Upper lobe of right lung (tissue), 1 donor: ENCODE data around the gene TRIM7. TPM values are rescaled to one million over a fixed set of nuclear protein-coding genes. Genes with fewer than 3 reads are reported as not detected.
"Not testable (repeated sequence)": the region's sequence is repeated elsewhere in the genome, so short reads cannot be mapped to it uniquely, and the experiment has no call there.

ENCODE experiments used
- ATAC-seq: fragments of 200-7000 bp; cut with Tn5 transposase; one replicate; pipeline ENCODE4 v1.9.1; 2020; ENCODE audit warnings: mild to moderate bottlenecking, moderate library complexity
- DNase-seq: peaks from one replicate; pipeline ENCODE4 v3.0.0-alpha.2; 2020
- H3K27ac ChIP-seq: fragments of 200-600 bp; one replicate; pipeline ENCODE4 v1.8.0; 2022
- H3K27me3 ChIP-seq: fragments of 200-600 bp; one replicate; pipeline ENCODE4 v1.8.0; 2022; ENCODE audit warnings: mild to moderate bottlenecking
- H3K36me3 ChIP-seq: fragments of 200-600 bp; one replicate; pipeline ENCODE4 v1.8.0; 2022
- H3K4me1 ChIP-seq: fragments of 200-600 bp; one replicate; pipeline ENCODE4 v1.8.0; 2022
- H3K4me3 ChIP-seq: fragments of 200-600 bp; one replicate; pipeline ENCODE4 v1.8.0; 2022; ENCODE audit warnings: mild to moderate bottlenecking
- H3K9me3 ChIP-seq: fragments of 200-600 bp; one replicate; pipeline ENCODE4 v1.8.0; 2022
- intact Hi-C: fragments of 100-400 bp; cut with DNase I; formaldehyde crosslinking; loops from one replicate; pipeline ENCODE4 v1.11.0; 2022
- total RNA-seq: library from RNA; stranded (reverse); fragmentation: NEBNext Ultra II Directional; extraction: Animal tissue kit (Norgen Biotek cat#: 25700); gene quantifications from one replicate; pipeline ENCODE4 v1.2.1, GENCODE V29; 2021
- TF ChIP-seq, protein P1 (sequence below): fragments of 200-600 bp; IDR thresholded peaks from one replicate; pipeline ENCODE4 v1.8.0; 2022; ENCODE audit warnings: antibody characterized with exemption
- donor health status: DM: no; HTN: yes; CAD: no; lungs with severe emphysema.

Gene TRIM7
- total RNA-seq, 1 donor from 2014 or later, result 4.9 TPM

DNA sequence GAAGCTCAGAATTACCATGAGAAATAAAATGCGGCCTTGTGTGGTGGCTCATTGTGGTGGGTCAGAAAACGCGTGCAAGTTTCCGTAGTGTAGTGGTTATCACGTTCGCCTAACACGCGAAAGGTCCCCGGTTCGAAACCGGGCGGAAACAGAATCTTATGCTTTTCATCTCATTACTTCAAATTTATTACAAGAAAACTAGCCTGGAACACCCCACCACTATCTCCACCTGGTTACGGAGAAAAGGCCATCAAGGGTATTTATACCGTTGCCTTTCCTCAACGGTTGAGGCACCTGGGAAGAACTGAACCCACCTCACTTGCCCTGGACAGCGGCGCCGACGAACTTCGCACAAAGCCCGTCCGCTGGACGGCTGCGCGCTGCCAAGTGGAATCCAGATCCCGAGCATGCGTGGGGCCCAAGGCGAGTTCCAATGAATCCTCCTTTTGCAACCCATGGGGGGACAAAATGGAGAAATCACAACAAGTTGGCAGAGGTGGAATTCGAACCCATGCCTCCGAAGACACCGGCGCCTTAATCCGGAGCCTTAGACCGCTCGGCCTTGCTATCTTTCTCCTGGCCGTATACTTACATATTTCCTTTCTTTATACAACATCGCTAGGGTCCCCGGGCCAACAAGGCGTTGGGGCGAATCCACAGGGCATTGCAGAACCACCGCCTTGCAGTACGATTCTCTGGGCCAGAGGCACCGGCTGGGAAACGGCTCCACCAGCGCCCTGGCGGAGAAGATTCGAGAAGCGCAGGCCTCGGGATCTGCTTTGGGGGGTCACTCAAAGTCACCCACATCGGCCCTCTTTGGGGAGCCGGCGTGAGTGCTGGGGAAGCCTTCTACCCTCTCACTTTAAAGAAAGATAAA lies 40.7 kb downstream of the TRIM7 start:
- intact Hi-C loops, result no loop called here
- DNase-seq (no peak), ATAC-seq (no peak)
- no peaks in the 10 kb centered on the region for H3K9me3 ChIP-seq
- peaks cover 50% of the 10 kb centered on the region for H3K27me3 ChIP-seq
- H3K36me3 ChIP-seq, result no peaks in the 10 kb centered on the region
- H3K4me1 ChIP-seq, result no peaks in the 10 kb centered on the region
- no peak overlapping the region for H3K27ac ChIP-seq
- H3K4me3 ChIP-seq, result no peak overlapping the region
- TF ChIP-seq, protein P1, sequence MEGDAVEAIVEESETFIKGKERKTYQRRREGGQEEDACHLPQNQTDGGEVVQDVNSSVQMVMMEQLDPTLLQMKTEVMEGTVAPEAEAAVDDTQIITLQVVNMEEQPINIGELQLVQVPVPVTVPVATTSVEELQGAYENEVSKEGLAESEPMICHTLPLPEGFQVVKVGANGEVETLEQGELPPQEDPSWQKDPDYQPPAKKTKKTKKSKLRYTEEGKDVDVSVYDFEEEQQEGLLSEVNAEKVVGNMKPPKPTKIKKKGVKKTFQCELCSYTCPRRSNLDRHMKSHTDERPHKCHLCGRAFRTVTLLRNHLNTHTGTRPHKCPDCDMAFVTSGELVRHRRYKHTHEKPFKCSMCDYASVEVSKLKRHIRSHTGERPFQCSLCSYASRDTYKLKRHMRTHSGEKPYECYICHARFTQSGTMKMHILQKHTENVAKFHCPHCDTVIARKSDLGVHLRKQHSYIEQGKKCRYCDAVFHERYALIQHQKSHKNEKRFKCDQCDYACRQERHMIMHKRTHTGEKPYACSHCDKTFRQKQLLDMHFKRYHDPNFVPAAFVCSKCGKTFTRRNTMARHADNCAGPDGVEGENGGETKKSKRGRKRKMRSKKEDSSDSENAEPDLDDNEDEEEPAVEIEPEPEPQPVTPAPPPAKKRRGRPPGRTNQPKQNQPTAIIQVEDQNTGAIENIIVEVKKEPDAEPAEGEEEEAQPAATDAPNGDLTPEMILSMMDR, result no peak

- no peaks in the 10 kb centered on the region for H3K9me3 ChIP-seq
- no peaks in the 10 kb centered on the region for H3K4me1 ChIP-seq
- no peak overlapping the region for H3K4me3 ChIP-seq
- TF ChIP-seq, protein P1, result no peak
- intact Hi-C loops, result no loop called here
- DNase-seq (no peak), ATAC-seq (no peak)
- peaks cover 42% of the 10 kb centered on the region for H3K27me3 ChIP-seq
- no peaks in the 10 kb centered on the region for H3K36me3 ChIP-seq
- no peak overlapping the region for H3K27ac ChIP-seq
Observed at GRCh38 chr5:181163487-181164075, 41.4 kb downstream of the TRIM7 start.

GRCh38 chr5:181161534-181162175 lies 43.3 kb downstream of the TRIM7 start:
- TF ChIP-seq, protein P1, result no peak
- ATAC-seq, result no peak

GRCh38 chr5:181160755-181161533 lies 44.1 kb downstream of the TRIM7 start:
- DNase-seq, ATAC-seq: not testable (repeated sequence)
- H3K27me3 ChIP-seq, result peaks cover 19% of the 10 kb centered on the region

More at GRCh38 chr5:181161534-181162175, 43.3 kb downstream of the TRIM7 start:
- no peak overlapping the region for H3K27ac ChIP-seq
- intact Hi-C loops, result no loop called here
- no peaks in the 10 kb centered on the region for H3K36me3 ChIP-seq
- no peak overlapping the region for H3K4me3 ChIP-seq
- no peaks in the 10 kb centered on the region for H3K4me1 ChIP-seq
- H3K9me3 ChIP-seq, result no peaks in the 10 kb centered on the region
- H3K27me3 ChIP-seq, result peaks cover 23% of the 10 kb centered on the region
- DNase-seq, result no peak

GRCh38 chr5:181160152-181160754 lies 44.7 kb downstream of the TRIM7 start:
- H3K27ac ChIP-seq, result peak overlapping the region; percentile 42
- intact Hi-C loops, result no loop called here
- no peaks in the 10 kb centered on the region for H3K9me3 ChIP-seq
- H3K36me3 ChIP-seq, result no peaks in the 10 kb centered on the region
- H3K4me3 ChIP-seq, result peak overlapping the region; percentile 23
- peak; percentile 38 for ATAC-seq
- peaks cover 13% of the 10 kb centered on the region for H3K27me3 ChIP-seq
- TF ChIP-seq, protein P1, result no peak
- no peak for DNase-seq
- H3K4me1 ChIP-seq, result no peaks in the 10 kb centered on the region

More at GRCh38 chr5:181160755-181161533, 44.1 kb downstream of the TRIM7 start:
- H3K27ac ChIP-seq, H3K4me1 ChIP-seq, H3K36me3 ChIP-seq, H3K9me3 ChIP-seq, intact Hi-C loops: not testable (repeated sequence)
- peak overlapping the region; percentile 23 for H3K4me3 ChIP-seq
